T-helper 9 cell (primary cell): ENCODE data around the gene KRTAP10-3.
"Not testable (repeated sequence)": the region's sequence is repeated elsewhere in the genome, so short reads cannot be mapped to it uniquely, and the experiment has no call there.

Experiments
- DNase-seq: peaks from one replicate; pipeline ENCODE4 v3.0.0-alpha.2; 2020

The KRTAP10-3 gene

GRCh38 chr21:44589586-44590305 is 31.2 kb upstream of the KRTAP10-3 start:
- no peak for DNase-seq

- no peak for DNase-seq
These were observed 30.5 kb upstream of the KRTAP10-3 start for GRCh38 chr21:44589094-44589493.

- no peak for DNase-seq
These were observed 27.3 kb upstream of the KRTAP10-3 start for GRCh38 chr21:44585892-44586291.

- no peak for DNase-seq
These were observed 25.2 kb upstream of the KRTAP10-3 start for GRCh38 chr21:44583800-44584147.

GRCh38 chr21:44583089-44583799 is 24.6 kb upstream of the KRTAP10-3 start:
- no peak for DNase-seq

GRCh38 chr21:44582055-44582454 is 23.5 kb upstream of the KRTAP10-3 start:
- no peak for DNase-seq

- no peak for DNase-seq
These were observed 22.6 kb upstream of the KRTAP10-3 start for GRCh38 chr21:44581158-44581557.

- DNase-seq: not testable (repeated sequence)
These were observed 21.7 kb upstream of the KRTAP10-3 start, which contains the start of gene KRTAP10-5 for GRCh38 chr21:44580231-44580821. Gene KRTAP10-5, minus strand, starts transcription at chr21:44580604. Its CDS starts 26 bp downstream, at chr21:44580578.

- DNase-seq: no peak
These were observed 21.2 kb upstream of the KRTAP10-3 start for GRCh38 chr21:44579833-44580144.

GRCh38 chr21:44579056-44579832 is 20.6 kb upstream of the KRTAP10-3 start:
- DNase-seq: no peak

GRCh38 chr21:44578371-44579055 is 19.9 kb upstream of the KRTAP10-3 start:
- no peak for DNase-seq

GRCh38 chr21:44576025-44576420 is 17.4 kb upstream of the KRTAP10-3 start:
- DNase-seq: no peak

GRCh38 chr21:44575307-44576024 is 16.9 kb upstream of the KRTAP10-3 start:
- DNase-seq: no peak

- DNase-seq: no peak
These were observed 16.1 kb upstream of the KRTAP10-3 start for GRCh38 chr21:44574457-44575306.

- DNase-seq: not testable (repeated sequence)
These were observed 15.2 kb upstream of the KRTAP10-3 start, which contains the start of gene KRTAP10-4 for GRCh38 chr21:44573630-44574456. Gene KRTAP10-4, plus strand, starts transcription at chr21:44573729. Its CDS starts 30 bp downstream, at chr21:44573759.

GRCh38 chr21:44572959-44573583 is 14.5 kb upstream of the KRTAP10-3 start:
- no peak for DNase-seq

GRCh38 chr21:44571844-44572782 is 13.5 kb upstream of the KRTAP10-3 start:
- DNase-seq: no peak

- no peak for DNase-seq
These were observed 12.7 kb upstream of the KRTAP10-3 start for GRCh38 chr21:44571296-44571695.
